ENCODE results near the gene VAMP7.

VAMP7 gene

GRCh38 chrX:155871934-155872333 is 9.2 kb upstream of the VAMP7 start:
- no peak for TF ChIP-seq CTCF (conservative IDR thresholded peaks at IDR 0.05)
- H3K27ac ChIP-seq = peak overlapping the region; percentile 72; the same call in 1 of the 2 replicates

- TF ChIP-seq CTCF (conservative IDR thresholded peaks at IDR 0.05) = no peak
- no peak overlapping the region for H3K27ac ChIP-seq
Measured at GRCh38 chrX:155873188-155873587, 8.0 kb upstream of the VAMP7 start.

GRCh38 chrX:155874571-155875244 is 6.4 kb upstream of the VAMP7 start:
- TF ChIP-seq CTCF (conservative IDR thresholded peaks at IDR 0.05) = no peak
- H3K27ac ChIP-seq = no peak overlapping the region

GRCh38 chrX:155876704-155877103 is 4.4 kb upstream of the VAMP7 start:
- H3K27ac ChIP-seq = no peak overlapping the region
- TF ChIP-seq CTCF (conservative IDR thresholded peaks at IDR 0.05) = no peak

- TF ChIP-seq CTCF (conservative IDR thresholded peaks at IDR 0.05) = no peak
- no peak overlapping the region for H3K27ac ChIP-seq
Measured at GRCh38 chrX:155877288-155877687, 3.9 kb upstream of the VAMP7 start.

- no peak for TF ChIP-seq CTCF (conservative IDR thresholded peaks at IDR 0.05)
- H3K27ac ChIP-seq = peak overlapping the region; percentile 50
Measured at GRCh38 chrX:155880586-155881157, 473 bp upstream of the VAMP7 start.

- no peak for TF ChIP-seq CTCF (conservative IDR thresholded peaks at IDR 0.05)
- H3K27ac ChIP-seq = no peak overlapping the region
Measured at GRCh38 chrX:155886409-155886808, 5.3 kb downstream of the VAMP7 start.

Measured in VCaP (cell line).